ENCODE results near the gene TUSC2. TPM values are rescaled to one million over a fixed set of nuclear protein-coding genes. Genes with fewer than 3 reads are reported as not detected.
A peak's percentile ranks its signal among the peaks of the same experiment; 100 is the strongest.

TUSC2 gene
- total and polyA plus RNA-seq, 2 of the 8 experiments (the other 6 are each of a cell fraction or from before 2014, with no cell fraction given), result 33.3 to 65.4 TPM

- TF ChIP-seq HDAC6 (IDR thresholded peaks at IDR 0.05; ENCODE audit: low read depth, low read length) (no peak), MAFK (IDR thresholded peaks at IDR 0.05; ENCODE audit: low read depth, low read length) (no peak), SP4 (IDR thresholded peaks at IDR 0.05; ENCODE audit: low read length) (peak; percentile 88), CHD7 (IDR thresholded peaks at IDR 0.05; ENCODE audit: insufficient replicate concordance, low read length) (no peak), TEAD4 (IDR thresholded peaks at IDR 0.05; ENCODE audit: low read depth, low read length) (no peak), BACH1 (IDR thresholded peaks at IDR 0.05; ENCODE audit: low read length) (peak; percentile 53; the same call in 1 of the 2 replicates), RNF2 (IDR thresholded peaks at IDR 0.05; ENCODE audit: borderline replicate concordance, low read depth, low read length, missing control alignments, poor library complexity, severe bottlenecking) (no peak), EZH2 (IDR thresholded peaks at IDR 0.05; ENCODE audit: low read depth, low read length, severe bottlenecking) (no peak), BRCA1 (IDR thresholded peaks at IDR 0.05; ENCODE audit: low read depth, low read length) (no peak)
These were observed 29.0 kb downstream of the TUSC2 start, which contains the start of the genes HYAL3 and NAA80 (continued) for GRCh38 chr3:50298836-50299637.
